ENCODE results near the gene LRMDA. TPM values are rescaled to one million over a fixed set of nuclear protein-coding genes. Genes with fewer than 3 reads are reported as not detected.
A peak's percentile ranks its signal among the peaks of the same experiment; 100 is the strongest.

LRMDA gene
- total and polyA plus RNA-seq, 2 of the 13 experiments (the other 11 are each of a cell fraction or from before 2014, with no cell fraction given) = 13.4 to 22.0 TPM

DNA sequence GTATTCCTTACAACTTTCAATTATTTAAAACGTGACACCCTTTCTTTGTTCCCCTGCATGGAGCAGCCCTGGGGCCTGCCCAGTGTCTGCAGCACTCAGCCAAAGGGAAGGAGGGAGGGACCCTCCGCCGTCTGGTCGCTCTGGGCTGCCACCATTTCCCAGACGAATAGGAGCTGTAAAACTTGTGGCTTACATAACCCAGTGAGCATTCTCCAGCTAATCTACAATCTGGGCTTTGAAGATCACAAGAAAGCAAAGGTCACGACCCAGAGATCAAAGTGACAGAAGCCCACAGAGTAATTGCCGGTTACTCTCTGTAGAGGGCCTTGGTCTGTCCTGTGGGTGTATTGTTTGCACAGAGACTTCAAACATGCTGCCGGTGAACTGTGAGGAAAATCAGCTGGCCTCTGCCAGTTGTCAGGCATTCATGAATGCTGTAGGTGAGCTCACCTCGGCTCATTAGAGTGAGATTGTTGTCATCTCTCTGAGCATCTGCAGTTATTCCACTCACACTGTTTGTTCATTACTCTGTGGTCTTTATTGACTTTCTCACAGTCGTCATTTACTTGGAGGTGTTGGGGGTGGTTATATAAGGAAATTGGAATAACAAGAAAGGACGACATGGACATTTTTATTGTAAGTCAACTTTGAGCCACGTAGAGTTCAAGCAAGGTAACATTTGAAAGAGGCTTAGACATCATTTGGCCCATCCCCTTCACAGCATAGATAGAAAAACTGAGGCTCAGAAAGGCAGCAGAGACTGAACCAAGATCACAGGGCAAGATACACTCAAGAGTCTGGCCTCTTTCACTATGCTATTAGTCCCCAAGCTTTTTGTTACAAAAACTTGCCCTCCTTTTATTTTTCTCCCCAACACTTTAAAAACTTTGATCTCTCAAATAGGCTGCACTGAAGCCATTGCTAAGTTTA lies 619.8 kb downstream of the LRMDA start (continued):
- TF ChIP-seq, protein P1, sequence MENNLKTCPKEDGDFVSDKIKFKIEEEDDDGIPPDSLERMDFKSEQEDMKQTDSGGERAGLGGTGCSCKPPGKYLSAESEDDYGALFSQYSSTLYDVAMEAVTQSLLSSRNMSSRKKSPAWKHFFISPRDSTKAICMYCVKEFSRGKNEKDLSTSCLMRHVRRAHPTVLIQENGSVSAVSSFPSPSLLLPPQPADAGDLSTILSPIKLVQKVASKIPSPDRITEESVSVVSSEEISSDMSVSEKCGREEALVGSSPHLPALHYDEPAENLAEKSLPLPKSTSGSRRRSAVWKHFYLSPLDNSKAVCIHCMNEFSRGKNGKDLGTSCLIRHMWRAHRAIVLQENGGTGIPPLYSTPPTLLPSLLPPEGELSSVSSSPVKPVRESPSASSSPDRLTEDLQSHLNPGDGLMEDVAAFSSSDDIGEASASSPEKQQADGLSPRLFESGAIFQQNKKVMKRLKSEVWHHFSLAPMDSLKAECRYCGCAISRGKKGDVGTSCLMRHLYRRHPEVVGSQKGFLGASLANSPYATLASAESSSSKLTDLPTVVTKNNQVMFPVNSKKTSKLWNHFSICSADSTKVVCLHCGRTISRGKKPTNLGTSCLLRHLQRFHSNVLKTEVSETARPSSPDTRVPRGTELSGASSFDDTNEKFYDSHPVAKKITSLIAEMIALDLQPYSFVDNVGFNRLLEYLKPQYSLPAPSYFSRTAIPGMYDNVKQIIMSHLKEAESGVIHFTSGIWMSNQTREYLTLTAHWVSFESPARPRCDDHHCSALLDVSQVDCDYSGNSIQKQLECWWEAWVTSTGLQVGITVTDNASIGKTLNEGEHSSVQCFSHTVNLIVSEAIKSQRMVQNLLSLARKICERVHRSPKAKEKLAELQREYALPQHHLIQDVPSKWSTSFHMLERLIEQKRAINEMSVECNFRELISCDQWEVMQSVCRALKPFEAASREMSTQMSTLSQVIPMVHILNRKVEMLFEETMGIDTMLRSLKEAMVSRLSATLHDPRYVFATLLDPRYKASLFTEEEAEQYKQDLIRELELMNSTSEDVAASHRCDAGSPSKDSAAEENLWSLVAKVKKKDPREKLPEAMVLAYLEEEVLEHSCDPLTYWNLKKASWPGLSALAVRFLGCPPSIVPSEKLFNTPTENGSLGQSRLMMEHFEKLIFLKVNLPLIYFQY (CRISPR knock-in tag; IDR thresholded peaks at IDR 0.05; ENCODE audit: borderline replicate concordance) = peak; percentile 89
- TF ChIP-seq NONO (IDR thresholded peaks at IDR 0.05) (no peak), NONO (CRISPR knock-in tag; conservative IDR thresholded peaks at IDR 0.05) (peak; percentile 90), ZSCAN29 (CRISPR knock-in tag; conservative IDR thresholded peaks at IDR 0.05) (no peak), USF2 (IDR thresholded peaks at IDR 0.05; ENCODE audit: low read depth, low read length) (no peak), USF2 (CRISPR knock-in tag; IDR thresholded peaks at IDR 0.05; ENCODE audit: borderline replicate concordance) (no peak), ZNF160 (CRISPR knock-in tag; IDR thresholded peaks at IDR 0.05) (0 out of 2 replicates have a peak, but pooled peaks have one; percentile 57), KDM1A (CRISPR knock-in tag; IDR thresholded peaks at IDR 0.05) (peak; percentile 66), THYN1 (CRISPR knock-in tag; IDR thresholded peaks at IDR 0.05; ENCODE audit: borderline replicate concordance, low read depth) (0 out of 2 replicates have a peak, but pooled peaks have one; percentile 58), DPF2 (CRISPR knock-in tag; IDR thresholded peaks at IDR 0.05; ENCODE audit: borderline replicate concordance, low read depth) (peak; percentile 93), ARID2 (CRISPR knock-in tag; IDR thresholded peaks at IDR 0.05; ENCODE audit: borderline replicate concordance) (0 out of 2 replicates have a peak, but pooled peaks have one; percentile 49), SALL2 (CRISPR knock-in tag; IDR thresholded peaks at IDR 0.05) (no peak), ZMYM2 (CRISPR knock-in tag; IDR thresholded peaks at IDR 0.05) (peak; percentile 64), HMGA1 (CRISPR knock-in tag; conservative IDR thresholded peaks at IDR 0.05) (no peak), HOXA7 (CRISPR knock-in tag; IDR thresholded peaks at IDR 0.05) (no peak), ZNF253 (CRISPR knock-in tag; IDR thresholded peaks at IDR 0.05; ENCODE audit: borderline replicate concordance) (no peak), UBTF (CRISPR knock-in tag; IDR thresholded peaks at IDR 0.05) (peak; percentile 59; the same call in 1 of the 2 replicates), ZNF792 (CRISPR knock-in tag; IDR thresholded peaks at IDR 0.05) (peak; percentile 81; the same call in 1 of the 2 replicates)
- TF ChIP-seq, protein P2, sequence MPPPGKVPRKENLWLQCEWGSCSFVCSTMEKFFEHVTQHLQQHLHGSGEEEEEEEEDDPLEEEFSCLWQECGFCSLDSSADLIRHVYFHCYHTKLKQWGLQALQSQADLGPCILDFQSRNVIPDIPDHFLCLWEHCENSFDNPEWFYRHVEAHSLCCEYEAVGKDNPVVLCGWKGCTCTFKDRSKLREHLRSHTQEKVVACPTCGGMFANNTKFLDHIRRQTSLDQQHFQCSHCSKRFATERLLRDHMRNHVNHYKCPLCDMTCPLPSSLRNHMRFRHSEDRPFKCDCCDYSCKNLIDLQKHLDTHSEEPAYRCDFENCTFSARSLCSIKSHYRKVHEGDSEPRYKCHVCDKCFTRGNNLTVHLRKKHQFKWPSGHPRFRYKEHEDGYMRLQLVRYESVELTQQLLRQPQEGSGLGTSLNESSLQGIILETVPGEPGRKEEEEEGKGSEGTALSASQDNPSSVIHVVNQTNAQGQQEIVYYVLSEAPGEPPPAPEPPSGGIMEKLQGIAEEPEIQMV (CRISPR knock-in tag; IDR thresholded peaks at IDR 0.05; ENCODE audit: low read depth) = peak; percentile 73; the same call in 1 of the 2 replicates

All from HepG2 (cell line).